ENCODE data around the gene OCRL. TPM values are rescaled to one million over a fixed set of nuclear protein-coding genes. Genes with fewer than 3 reads are reported as not detected.

OCRL gene
- total and polyA plus RNA-seq, 2 donors (not counting 1 experiment from before 2014, with no cell fraction given): 23.0 to 32.1 TPM

DNA sequence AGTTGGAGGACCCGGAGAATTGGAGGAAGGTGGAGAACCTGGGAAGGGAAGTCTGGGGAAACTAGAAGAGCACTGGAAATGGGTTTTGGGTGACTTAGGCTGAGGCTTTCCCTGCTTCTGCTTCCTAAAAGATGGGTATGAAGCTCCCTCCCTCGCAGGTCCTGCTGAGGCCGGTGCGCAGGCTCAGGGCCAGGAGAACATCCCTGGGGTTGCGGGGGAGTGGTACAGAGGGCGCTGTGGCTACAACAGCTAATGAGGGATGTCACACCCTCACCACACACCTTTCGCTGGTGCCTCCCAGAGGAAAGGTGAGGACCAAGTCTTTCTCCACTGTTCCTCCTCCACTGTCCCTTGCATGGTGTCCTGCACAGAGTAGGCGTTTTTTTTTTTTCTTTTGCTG, 98.9 kb downstream of the OCRL start:
- no peaks in the 10 kb centered on the region for H3K9me3 ChIP-seq (ENCODE audit: control insufficient read depth, insufficient read depth, low read depth, low read length)
- no peaks in the 10 kb centered on the region for H3K79me2 ChIP-seq (ENCODE audit: control insufficient read depth, insufficient read depth, low read length)
- H3K27me3 ChIP-seq (ENCODE audit: control insufficient read depth, insufficient read depth, low read length): no peaks in the 10 kb centered on the region
- H3K27ac ChIP-seq (ENCODE audit: insufficient read depth, low read length): no peak overlapping the region
- no peak overlapping the region for H3K4me2 ChIP-seq (ENCODE audit: extremely low read depth, insufficient read depth, low read length)
- DNase-seq (ENCODE audit: low read depth in 2 of 2): no peak
- H3K4me3 ChIP-seq (replicated peaks in 1 of 4; ENCODE audit: control extremely low read depth in 1 of 4, insufficient read depth in 1 of 4, low read depth in 3 of 4, low read length in 4 of 4): no peak overlapping the region
- H3K4me1 ChIP-seq (ENCODE audit: control insufficient read depth, extremely low read depth, insufficient read depth, low read length): peaks cover 2% of the 10 kb centered on the region
- no peak overlapping the region for H3K9ac ChIP-seq (ENCODE audit: insufficient read depth, low read length)
- no peaks in the 10 kb centered on the region for H4K20me1 ChIP-seq (ENCODE audit: control insufficient read depth, extremely low read depth, insufficient read depth, low read length)
- TF ChIP-seq, protein P1, sequence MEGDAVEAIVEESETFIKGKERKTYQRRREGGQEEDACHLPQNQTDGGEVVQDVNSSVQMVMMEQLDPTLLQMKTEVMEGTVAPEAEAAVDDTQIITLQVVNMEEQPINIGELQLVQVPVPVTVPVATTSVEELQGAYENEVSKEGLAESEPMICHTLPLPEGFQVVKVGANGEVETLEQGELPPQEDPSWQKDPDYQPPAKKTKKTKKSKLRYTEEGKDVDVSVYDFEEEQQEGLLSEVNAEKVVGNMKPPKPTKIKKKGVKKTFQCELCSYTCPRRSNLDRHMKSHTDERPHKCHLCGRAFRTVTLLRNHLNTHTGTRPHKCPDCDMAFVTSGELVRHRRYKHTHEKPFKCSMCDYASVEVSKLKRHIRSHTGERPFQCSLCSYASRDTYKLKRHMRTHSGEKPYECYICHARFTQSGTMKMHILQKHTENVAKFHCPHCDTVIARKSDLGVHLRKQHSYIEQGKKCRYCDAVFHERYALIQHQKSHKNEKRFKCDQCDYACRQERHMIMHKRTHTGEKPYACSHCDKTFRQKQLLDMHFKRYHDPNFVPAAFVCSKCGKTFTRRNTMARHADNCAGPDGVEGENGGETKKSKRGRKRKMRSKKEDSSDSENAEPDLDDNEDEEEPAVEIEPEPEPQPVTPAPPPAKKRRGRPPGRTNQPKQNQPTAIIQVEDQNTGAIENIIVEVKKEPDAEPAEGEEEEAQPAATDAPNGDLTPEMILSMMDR (conservative IDR thresholded peaks at IDR 0.05 in 1 of 2, IDR thresholded peaks at IDR 0.05 in 1 of 2; ENCODE audit: low read depth in 1 of 2, low read length in 2 of 2): no peak
- TF ChIP-seq EZH2 (IDR thresholded peaks at IDR 0.05; ENCODE audit: low read length, missing control alignments): no peak
- H3K36me3 ChIP-seq (ENCODE audit: control insufficient read depth, insufficient read depth, low read length): no peaks in the 10 kb centered on the region
- H2AFZ ChIP-seq (ENCODE audit: low read length): no peak overlapping the region

DNA sequence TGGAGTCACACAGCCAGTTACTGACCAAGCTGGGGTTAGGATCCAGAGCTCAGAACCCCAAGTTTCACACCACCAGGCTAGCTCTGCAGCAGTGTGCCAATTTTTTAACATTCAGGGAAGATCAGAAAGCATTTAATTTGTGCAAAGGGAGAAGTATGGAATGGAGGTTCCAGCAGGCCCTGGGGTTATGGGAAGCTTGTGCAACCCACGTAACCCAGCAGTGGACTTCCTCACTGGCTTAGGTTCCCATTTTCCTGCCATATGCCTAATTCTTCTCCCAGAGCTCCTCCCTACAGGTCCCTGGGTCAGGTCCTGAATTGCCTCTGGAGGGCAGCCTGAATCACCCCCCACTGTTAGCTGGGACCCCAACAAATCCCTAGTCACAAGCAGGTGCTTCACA, 100.7 kb downstream of the OCRL start:
- TF ChIP-seq EZH2 (IDR thresholded peaks at IDR 0.05; ENCODE audit: low read length, missing control alignments): no peak
- TF ChIP-seq, protein P1 (conservative IDR thresholded peaks at IDR 0.05 in 1 of 2, IDR thresholded peaks at IDR 0.05 in 1 of 2; ENCODE audit: low read depth in 1 of 2, low read length in 2 of 2): no peak
- Histone ChIP-seq H3K9ac (ENCODE audit: insufficient read depth, low read length) (no peak overlapping the region), H3K79me2 (ENCODE audit: control insufficient read depth, insufficient read depth, low read length) (no peaks in the 10 kb centered on the region), H3K4me1 (ENCODE audit: control insufficient read depth, extremely low read depth, insufficient read depth, low read length) (peaks cover 2% of the 10 kb centered on the region), H3K9me3 (ENCODE audit: control insufficient read depth, insufficient read depth, low read depth, low read length) (no peaks in the 10 kb centered on the region), H3K36me3 (ENCODE audit: control insufficient read depth, insufficient read depth, low read length) (no peaks in the 10 kb centered on the region), H3K27ac (ENCODE audit: insufficient read depth, low read length) (no peak overlapping the region), H3K27me3 (ENCODE audit: control insufficient read depth, insufficient read depth, low read length) (no peaks in the 10 kb centered on the region), H2AFZ (ENCODE audit: low read length) (no peak overlapping the region), H4K20me1 (ENCODE audit: control insufficient read depth, extremely low read depth, insufficient read depth, low read length) (no peaks in the 10 kb centered on the region), H3K4me2 (ENCODE audit: extremely low read depth, insufficient read depth, low read length) (no peak overlapping the region), H3K4me3 (replicated peaks in 1 of 4; ENCODE audit: control extremely low read depth in 1 of 4, insufficient read depth in 1 of 4, low read depth in 3 of 4, low read length in 4 of 4) (no peak overlapping the region)
- no peak for DNase-seq (ENCODE audit: low read depth in 2 of 2)

DNA sequence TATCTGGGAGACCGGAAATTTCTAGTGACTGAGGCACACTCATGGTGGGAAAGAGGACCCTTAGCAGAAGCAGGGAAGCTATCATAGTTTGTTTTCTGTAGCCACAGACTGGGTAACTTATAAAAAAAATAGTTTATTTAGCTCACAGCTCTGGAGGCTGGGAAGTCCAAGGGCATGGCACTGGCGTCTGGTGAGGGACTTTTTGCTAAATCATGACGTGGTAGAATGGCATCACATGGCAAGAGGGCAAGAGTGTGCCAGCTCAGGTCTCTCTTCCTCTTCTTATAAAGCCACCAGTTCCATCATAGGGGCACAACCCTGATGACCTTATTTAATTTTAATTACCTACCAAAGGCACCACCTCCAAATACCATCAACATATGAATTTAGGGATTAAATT, 101.4 kb downstream of the OCRL start:
- TF ChIP-seq EZH2 (IDR thresholded peaks at IDR 0.05; ENCODE audit: low read length, missing control alignments): no peak
- H4K20me1 ChIP-seq (ENCODE audit: control insufficient read depth, extremely low read depth, insufficient read depth, low read length): no peaks in the 10 kb centered on the region
- no peak overlapping the region for H2AFZ ChIP-seq (ENCODE audit: low read length)
- H3K27me3 ChIP-seq (ENCODE audit: control insufficient read depth, insufficient read depth, low read length): no peaks in the 10 kb centered on the region
- DNase-seq (ENCODE audit: low read depth in 2 of 2): no peak
- no peak overlapping the region for H3K4me2 ChIP-seq (ENCODE audit: extremely low read depth, insufficient read depth, low read length)
- no peaks in the 10 kb centered on the region for H3K36me3 ChIP-seq (ENCODE audit: control insufficient read depth, insufficient read depth, low read length)
- H3K4me1 ChIP-seq (ENCODE audit: control insufficient read depth, extremely low read depth, insufficient read depth, low read length): peaks cover 2% of the 10 kb centered on the region
- H3K9me3 ChIP-seq (ENCODE audit: control insufficient read depth, insufficient read depth, low read depth, low read length): no peaks in the 10 kb centered on the region
- H3K79me2 ChIP-seq (ENCODE audit: control insufficient read depth, insufficient read depth, low read length): no peaks in the 10 kb centered on the region
- no peak overlapping the region for H3K27ac ChIP-seq (ENCODE audit: insufficient read depth, low read length)
- H3K9ac ChIP-seq (ENCODE audit: insufficient read depth, low read length): no peak overlapping the region
- H3K4me3 ChIP-seq (replicated peaks in 1 of 4; ENCODE audit: control extremely low read depth in 1 of 4, insufficient read depth in 1 of 4, low read depth in 3 of 4, low read length in 4 of 4): no peak overlapping the region
